ENCODE measurements around the gene LRRC3.

The LRRC3 gene

DNA sequence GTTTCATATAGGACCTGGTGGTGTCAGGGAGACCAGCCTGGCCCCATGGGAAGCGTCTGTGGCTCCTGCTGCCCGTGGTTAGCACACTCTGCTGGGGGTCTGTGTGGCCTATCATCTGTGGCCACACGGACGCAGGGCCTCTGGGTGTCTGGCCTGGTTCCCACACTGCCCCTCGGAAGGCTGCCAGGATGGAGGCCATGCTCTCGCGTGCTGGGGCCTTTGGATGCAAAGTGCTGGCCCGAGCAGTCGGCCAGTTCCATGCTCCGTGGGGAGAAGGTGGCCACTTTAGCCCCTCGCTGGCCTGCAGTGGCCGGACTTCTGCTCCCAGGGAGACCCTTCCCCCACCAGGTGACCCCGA is 20.8 kb upstream of the LRRC3 start:
- Histone ChIP-seq H3K36me3 (ENCODE audit: insufficient read depth) (no peaks in the 10 kb centered on the region), H3K27ac (no peak overlapping the region), H3K27me3 (ENCODE audit: insufficient read depth, low read depth) (peaks cover 38% of the 10 kb centered on the region), H4K20me1 (ENCODE audit: insufficient read depth) (no peaks in the 10 kb centered on the region), H3K9ac (no peak overlapping the region), H3K4me2 (no peak overlapping the region), H3K79me2 (ENCODE audit: insufficient read depth, low read depth) (no peaks in the 10 kb centered on the region), H2AFZ (ENCODE audit: low read depth) (no peak overlapping the region), H3K4me3 (IDR thresholded peaks at IDR 0.05; ENCODE audit: insufficient read depth, low read depth, low read length) (no peak overlapping the region), H3K4me1 (ENCODE audit: low read depth, poor library complexity, severe bottlenecking) (no peaks in the 10 kb centered on the region)
- TF ChIP-seq, protein P1, sequence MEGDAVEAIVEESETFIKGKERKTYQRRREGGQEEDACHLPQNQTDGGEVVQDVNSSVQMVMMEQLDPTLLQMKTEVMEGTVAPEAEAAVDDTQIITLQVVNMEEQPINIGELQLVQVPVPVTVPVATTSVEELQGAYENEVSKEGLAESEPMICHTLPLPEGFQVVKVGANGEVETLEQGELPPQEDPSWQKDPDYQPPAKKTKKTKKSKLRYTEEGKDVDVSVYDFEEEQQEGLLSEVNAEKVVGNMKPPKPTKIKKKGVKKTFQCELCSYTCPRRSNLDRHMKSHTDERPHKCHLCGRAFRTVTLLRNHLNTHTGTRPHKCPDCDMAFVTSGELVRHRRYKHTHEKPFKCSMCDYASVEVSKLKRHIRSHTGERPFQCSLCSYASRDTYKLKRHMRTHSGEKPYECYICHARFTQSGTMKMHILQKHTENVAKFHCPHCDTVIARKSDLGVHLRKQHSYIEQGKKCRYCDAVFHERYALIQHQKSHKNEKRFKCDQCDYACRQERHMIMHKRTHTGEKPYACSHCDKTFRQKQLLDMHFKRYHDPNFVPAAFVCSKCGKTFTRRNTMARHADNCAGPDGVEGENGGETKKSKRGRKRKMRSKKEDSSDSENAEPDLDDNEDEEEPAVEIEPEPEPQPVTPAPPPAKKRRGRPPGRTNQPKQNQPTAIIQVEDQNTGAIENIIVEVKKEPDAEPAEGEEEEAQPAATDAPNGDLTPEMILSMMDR (conservative IDR thresholded peaks at IDR 0.05; ENCODE audit: low read depth, low read length) = no peak

DNA sequence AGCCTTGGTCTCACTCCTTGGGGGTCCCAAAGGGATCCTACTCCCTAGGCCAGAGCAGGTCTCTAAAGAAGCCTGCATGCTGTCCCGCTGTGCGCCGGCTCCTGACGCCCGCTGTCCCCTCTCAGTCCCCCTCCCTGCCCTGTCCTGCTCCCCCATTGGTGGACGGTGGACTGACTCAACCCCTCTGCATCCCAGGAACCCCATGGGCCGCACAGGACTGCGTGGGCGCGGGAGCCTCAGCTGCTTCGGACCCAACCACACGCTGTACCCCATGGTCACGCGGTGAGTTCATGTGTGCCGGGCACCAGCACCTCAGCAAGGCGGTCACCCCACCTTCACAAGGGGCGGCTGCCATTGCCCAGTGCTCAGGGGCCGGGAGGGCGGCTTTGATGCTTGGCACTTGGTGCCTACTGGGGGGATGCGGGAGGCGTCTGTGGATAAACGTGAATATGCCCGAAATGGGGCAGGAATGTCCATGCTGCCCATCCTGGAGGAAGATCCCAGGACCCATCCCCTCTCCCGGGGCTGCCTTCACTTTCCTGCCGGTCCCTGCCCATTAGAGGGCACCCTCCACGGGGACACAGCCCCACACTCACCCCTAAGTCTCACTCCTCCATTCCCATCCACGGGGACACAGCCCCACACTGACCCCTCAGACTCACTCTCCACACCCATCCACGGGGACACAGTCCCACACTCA is 20.2 kb upstream of the LRRC3 start:
- Histone ChIP-seq H3K27ac (no peak overlapping the region), H3K27me3 (ENCODE audit: insufficient read depth, low read depth) (peaks cover 41% of the 10 kb centered on the region), H3K4me2 (no peak overlapping the region), H3K4me1 (ENCODE audit: low read depth, poor library complexity, severe bottlenecking) (no peaks in the 10 kb centered on the region), H3K79me2 (ENCODE audit: insufficient read depth, low read depth) (no peaks in the 10 kb centered on the region), H3K4me3 (IDR thresholded peaks at IDR 0.05; ENCODE audit: insufficient read depth, low read depth, low read length) (no peak overlapping the region), H4K20me1 (ENCODE audit: insufficient read depth) (no peaks in the 10 kb centered on the region), H3K36me3 (ENCODE audit: insufficient read depth) (no peaks in the 10 kb centered on the region), H3K9ac (no peak overlapping the region), H2AFZ (ENCODE audit: low read depth) (no peak overlapping the region)
- TF ChIP-seq, protein P1 (conservative IDR thresholded peaks at IDR 0.05; ENCODE audit: low read depth, low read length) = no peak

DNA sequence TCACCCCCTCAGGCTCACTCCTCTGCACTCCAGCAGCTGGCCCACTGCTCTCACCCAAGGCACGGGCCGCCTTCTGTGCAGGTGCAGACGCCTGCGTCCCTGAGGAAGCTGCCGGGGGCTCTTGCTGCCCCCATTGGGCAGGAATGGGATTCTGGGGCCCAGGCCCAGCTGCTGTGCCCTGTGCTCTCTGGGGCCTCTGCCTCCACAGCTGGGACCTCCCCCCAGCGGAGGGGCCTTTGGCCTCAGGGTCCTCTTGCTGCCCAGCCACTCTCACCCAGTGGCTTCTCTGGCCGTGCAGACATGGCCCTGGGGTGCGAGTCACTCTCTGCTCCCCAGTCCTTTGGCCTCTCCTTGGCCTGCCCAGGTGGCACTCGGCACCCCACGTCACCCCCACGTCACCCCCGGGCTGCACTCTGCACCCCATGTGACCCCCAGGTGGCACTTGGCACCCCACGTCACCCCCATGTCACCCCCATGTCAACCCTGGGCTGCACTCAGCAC is 19.1 kb upstream of the LRRC3 start:
- H4K20me1 ChIP-seq (ENCODE audit: insufficient read depth) = no peaks in the 10 kb centered on the region
- H3K4me1 ChIP-seq (ENCODE audit: low read depth, poor library complexity, severe bottlenecking) = no peaks in the 10 kb centered on the region
- TF ChIP-seq, protein P1 (conservative IDR thresholded peaks at IDR 0.05; ENCODE audit: low read depth, low read length) = no peak
- peaks cover 48% of the 10 kb centered on the region for H3K27me3 ChIP-seq (ENCODE audit: insufficient read depth, low read depth)
- no peak overlapping the region for H3K9ac ChIP-seq
- no peak overlapping the region for H2AFZ ChIP-seq (ENCODE audit: low read depth)
- no peak overlapping the region for H3K27ac ChIP-seq
- H3K79me2 ChIP-seq (ENCODE audit: insufficient read depth, low read depth) = no peaks in the 10 kb centered on the region
- H3K4me3 ChIP-seq (IDR thresholded peaks at IDR 0.05; ENCODE audit: insufficient read depth, low read depth, low read length) = no peak overlapping the region
- no peak overlapping the region for H3K4me2 ChIP-seq
- H3K36me3 ChIP-seq (ENCODE audit: insufficient read depth) = no peaks in the 10 kb centered on the region

DNA sequence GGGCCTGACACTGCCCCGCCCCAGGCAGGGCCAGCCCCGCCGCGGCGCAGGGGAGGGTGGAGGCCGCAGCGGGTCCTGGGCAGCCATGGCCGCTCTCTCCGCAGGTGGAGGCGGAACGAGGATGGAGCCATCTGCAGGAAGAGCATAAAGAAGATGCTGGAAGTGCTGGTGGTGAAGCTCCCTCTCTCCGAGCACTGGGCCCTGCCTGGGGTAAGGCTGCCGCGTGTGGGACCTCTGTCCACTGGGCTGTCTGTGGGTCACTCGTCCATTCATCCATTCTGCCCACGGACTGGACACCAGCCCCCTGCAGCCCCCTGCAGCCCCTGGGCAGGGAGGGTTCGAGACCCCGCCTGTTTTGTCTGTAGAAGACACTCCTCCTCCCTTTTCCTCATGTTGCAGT is 18.4 kb upstream of the LRRC3 start:
- Histone ChIP-seq H4K20me1 (ENCODE audit: insufficient read depth) (no peaks in the 10 kb centered on the region), H3K36me3 (ENCODE audit: insufficient read depth) (no peaks in the 10 kb centered on the region), H3K4me1 (ENCODE audit: low read depth, poor library complexity, severe bottlenecking) (no peaks in the 10 kb centered on the region)

More for the DNA sequence above, 18.4 kb upstream of the LRRC3 start:
- Histone ChIP-seq H3K9ac (no peak overlapping the region), H3K4me2 (no peak overlapping the region), H3K27me3 (ENCODE audit: insufficient read depth, low read depth) (peaks cover 50% of the 10 kb centered on the region), H3K27ac (no peak overlapping the region), H3K79me2 (ENCODE audit: insufficient read depth, low read depth) (no peaks in the 10 kb centered on the region), H2AFZ (ENCODE audit: low read depth) (no peak overlapping the region), H3K4me3 (IDR thresholded peaks at IDR 0.05; ENCODE audit: insufficient read depth, low read depth, low read length) (no peak overlapping the region)
- TF ChIP-seq, protein P1 (conservative IDR thresholded peaks at IDR 0.05; ENCODE audit: low read depth, low read length) = no peak
